DND-41 (cell line): ENCODE data around the gene FLNB.

Experiments used
- CTCF ChIP-seq: IDR thresholded peaks from 2 replicates; pipeline ENCODE4 v1.5.1; 2012; ENCODE audit warnings: borderline replicate concordance, low read length, moderate library complexity, mild to moderate bottlenecking; ENCODE audit not compliant: poor library complexity, severe bottlenecking; ENCODE audit errors: extremely low read depth
- EZH2 ChIP-seq: IDR thresholded peaks from 3 replicates; pipeline ENCODE4 v1.6.1; 2012; ENCODE audit warnings: borderline replicate concordance, low read depth, mild to moderate bottlenecking, moderate library complexity, low read length, inconsistent platforms; ENCODE audit not compliant: severe bottlenecking

- no peak for TF ChIP-seq EZH2
- peak; percentile 24 for TF ChIP-seq CTCF
Observed at GRCh38 chr3:58177747-58178527, 169.7 kb downstream of the FLNB start.
